Measurements from ENCODE around the gene MEGF10.
"Not testable (repeated sequence)": the region's sequence is repeated elsewhere in the genome, so short reads cannot be mapped to it uniquely, and the experiment has no call there.

MEGF10 gene

GRCh38 chr5:127292030-127292735 is 1.6 kb downstream of the MEGF10 start:
- Mint-ChIP-seq H3K27me3 (peaks cover 27% of the 10 kb centered on the region), H3K36me3 (no peaks in the 10 kb centered on the region), H3K4me3 (no peak overlapping the region), H3K4me1 (peaks cover 7% of the 10 kb centered on the region), H3K27ac (no peak overlapping the region), H3K9me3 (peaks cover 3% of the 10 kb centered on the region)
- DNase-seq (ENCODE audit: low spot score in 2 of 2), result no peak
- no peak for ATAC-seq (ENCODE audit: low read depth)

GRCh38 chr5:127293373-127293772 is 2.8 kb downstream of the MEGF10 start:
- Mint-ChIP-seq H3K4me1 (peaks cover 7% of the 10 kb centered on the region), H3K27me3 (peaks cover 28% of the 10 kb centered on the region), H3K27ac (no peak overlapping the region), H3K4me3 (no peak overlapping the region), H3K9me3 (peaks cover 3% of the 10 kb centered on the region), H3K36me3 (no peaks in the 10 kb centered on the region)
- no peak for ATAC-seq (ENCODE audit: low read depth)
- no peak for DNase-seq (ENCODE audit: low spot score in 2 of 2)

- ATAC-seq (ENCODE audit: low read depth) (no peak), DNase-seq (ENCODE audit: low spot score in 2 of 2) (no peak)
- no peak overlapping the region for H3K4me3 Mint-ChIP-seq
- no peaks in the 10 kb centered on the region for H3K36me3 Mint-ChIP-seq
- peaks cover 25% of the 10 kb centered on the region for H3K27me3 Mint-ChIP-seq
- no peak overlapping the region for H3K27ac Mint-ChIP-seq
- H3K9me3 Mint-ChIP-seq, result no peaks in the 10 kb centered on the region
- H3K4me1 Mint-ChIP-seq, result peaks cover 7% of the 10 kb centered on the region
Observed at GRCh38 chr5:127294829-127295228, 4.2 kb downstream of the MEGF10 start.

DNA sequence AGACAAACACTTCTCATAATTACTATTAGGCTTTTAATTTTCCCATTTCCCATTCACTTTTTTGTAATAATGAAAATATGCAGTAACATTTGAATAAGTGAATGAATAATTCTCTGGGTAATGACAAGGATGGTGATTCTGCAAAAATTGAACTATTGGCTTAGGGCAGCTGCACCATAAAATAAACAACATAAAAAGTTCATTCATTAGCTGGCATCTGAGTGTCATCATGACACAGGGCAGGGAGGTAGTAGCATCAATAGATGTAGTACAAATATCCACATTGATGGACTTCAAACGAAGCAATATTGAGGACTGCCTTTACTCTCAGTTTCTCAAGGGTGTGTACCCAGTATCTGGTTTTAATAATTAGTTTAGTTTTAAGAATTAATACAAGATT is 4.9 kb downstream of the MEGF10 start:
- ATAC-seq (ENCODE audit: low read depth), result no peak
- no peak for DNase-seq (ENCODE audit: low spot score in 2 of 2)
- H3K4me3 Mint-ChIP-seq, result no peak overlapping the region
- H3K4me1 Mint-ChIP-seq, result peaks cover 4% of the 10 kb centered on the region
- H3K36me3 Mint-ChIP-seq, result no peaks in the 10 kb centered on the region
- no peak overlapping the region for H3K27ac Mint-ChIP-seq
- no peaks in the 10 kb centered on the region for H3K9me3 Mint-ChIP-seq
- peaks cover 25% of the 10 kb centered on the region for H3K27me3 Mint-ChIP-seq

DNA sequence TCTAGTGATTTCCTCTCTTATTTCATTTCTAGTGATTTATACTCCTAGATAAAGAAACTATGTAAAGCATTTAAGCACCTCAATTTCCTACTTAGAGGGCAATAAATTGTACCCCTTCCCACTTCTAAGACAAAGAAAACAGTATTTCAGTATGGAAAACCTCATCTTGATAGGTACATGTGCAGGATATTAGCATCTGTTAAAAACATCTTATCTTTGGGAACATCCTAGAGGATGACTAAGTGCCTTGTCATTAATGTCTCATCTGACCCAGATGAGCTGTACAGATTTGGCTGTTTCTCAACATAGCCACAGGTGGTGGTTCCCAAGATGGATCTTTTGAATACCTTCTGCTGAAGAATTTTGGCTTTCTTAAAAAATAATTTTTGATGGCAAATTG is 5.7 kb downstream of the MEGF10 start:
- Mint-ChIP-seq H3K27ac (no peak overlapping the region), H3K36me3 (no peaks in the 10 kb centered on the region), H3K4me1 (no peaks in the 10 kb centered on the region), H3K9me3 (no peaks in the 10 kb centered on the region), H3K4me3 (no peak overlapping the region), H3K27me3 (peaks cover 18% of the 10 kb centered on the region)
- ATAC-seq (ENCODE audit: low read depth) (no peak), DNase-seq (ENCODE audit: low spot score in 2 of 2) (no peak)

GRCh38 chr5:127296894-127297293 is 6.3 kb downstream of the MEGF10 start:
- DNase-seq (ENCODE audit: low spot score in 2 of 2); H3K36me3 Mint-ChIP-seq; ATAC-seq (ENCODE audit: low read depth); H3K4me1 Mint-ChIP-seq; H3K27ac Mint-ChIP-seq; H3K9me3 Mint-ChIP-seq; H3K4me3 Mint-ChIP-seq: not testable (repeated sequence)
- peaks cover 17% of the 10 kb centered on the region for H3K27me3 Mint-ChIP-seq

GRCh38 chr5:127297348-127298035 is 6.9 kb downstream of the MEGF10 start:
- H3K27me3 Mint-ChIP-seq, result peaks cover 17% of the 10 kb centered on the region
- H3K4me1 Mint-ChIP-seq, result no peaks in the 10 kb centered on the region
- H3K4me3 Mint-ChIP-seq, result no peak overlapping the region
- no peaks in the 10 kb centered on the region for H3K9me3 Mint-ChIP-seq
- H3K27ac Mint-ChIP-seq, result no peak overlapping the region
- ATAC-seq (ENCODE audit: low read depth), result no peak
- DNase-seq (ENCODE audit: low spot score in 2 of 2), result no peak
- H3K36me3 Mint-ChIP-seq, result no peaks in the 10 kb centered on the region

GRCh38 chr5:127298036-127298429 is 7.4 kb downstream of the MEGF10 start:
- no peak for DNase-seq (ENCODE audit: low spot score in 2 of 2)
- H3K4me1 Mint-ChIP-seq, result no peaks in the 10 kb centered on the region
- no peaks in the 10 kb centered on the region for H3K36me3 Mint-ChIP-seq
- ATAC-seq (ENCODE audit: low read depth), result no peak
- H3K27me3 Mint-ChIP-seq, result peaks cover 20% of the 10 kb centered on the region
- H3K9me3 Mint-ChIP-seq, result no peaks in the 10 kb centered on the region
- no peak overlapping the region for H3K27ac Mint-ChIP-seq
- no peak overlapping the region for H3K4me3 Mint-ChIP-seq

- no peaks in the 10 kb centered on the region for H3K36me3 Mint-ChIP-seq
- no peaks in the 10 kb centered on the region for H3K9me3 Mint-ChIP-seq
- H3K4me1 Mint-ChIP-seq, result no peaks in the 10 kb centered on the region
- ATAC-seq (ENCODE audit: low read depth) (no peak), DNase-seq (ENCODE audit: low spot score in 2 of 2) (no peak)
- H3K27ac Mint-ChIP-seq, result no peak overlapping the region
- peaks cover 20% of the 10 kb centered on the region for H3K27me3 Mint-ChIP-seq
- no peak overlapping the region for H3K4me3 Mint-ChIP-seq
Observed at GRCh38 chr5:127298656-127299055, 8.1 kb downstream of the MEGF10 start.

GRCh38 chr5:127299678-127300077 is 9.1 kb downstream of the MEGF10 start:
- H3K4me1 Mint-ChIP-seq, result no peaks in the 10 kb centered on the region
- H3K4me3 Mint-ChIP-seq, result no peak overlapping the region
- no peaks in the 10 kb centered on the region for H3K36me3 Mint-ChIP-seq
- no peaks in the 10 kb centered on the region for H3K9me3 Mint-ChIP-seq
- ATAC-seq (ENCODE audit: low read depth) (no peak), DNase-seq (ENCODE audit: low spot score in 2 of 2) (no peak)
- no peak overlapping the region for H3K27ac Mint-ChIP-seq
- peaks cover 15% of the 10 kb centered on the region for H3K27me3 Mint-ChIP-seq

GRCh38 chr5:127302509-127302908 is 11.9 kb downstream of the MEGF10 start:
- ATAC-seq (ENCODE audit: low read depth) (no peak), DNase-seq (ENCODE audit: low spot score in 2 of 2) (no peak)
- Mint-ChIP-seq H3K4me3 (no peak overlapping the region), H3K27me3 (peaks cover 10% of the 10 kb centered on the region), H3K4me1 (no peaks in the 10 kb centered on the region), H3K36me3 (no peaks in the 10 kb centered on the region), H3K27ac (no peak overlapping the region), H3K9me3 (no peaks in the 10 kb centered on the region)

DNA sequence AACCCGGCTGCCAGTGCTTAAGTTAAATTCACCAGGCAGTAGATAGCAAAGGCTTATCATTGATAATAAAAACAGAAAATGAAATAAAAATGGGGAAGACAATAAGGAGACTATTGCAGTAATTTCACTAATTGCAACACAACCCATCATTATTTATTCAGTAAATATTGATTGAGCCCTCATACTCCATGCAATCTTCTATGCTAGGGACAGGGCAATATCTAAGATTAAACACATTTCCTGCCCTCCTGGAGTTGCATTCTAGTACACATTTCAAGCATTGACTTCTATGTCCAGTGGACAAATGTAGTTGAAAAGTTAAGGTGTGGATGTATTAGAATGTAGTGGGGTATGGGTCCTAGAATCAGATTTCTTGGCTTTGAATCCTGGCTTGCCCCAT is 12.8 kb downstream of the MEGF10 start:
- H3K4me3 Mint-ChIP-seq, result no peak overlapping the region
- H3K9me3 Mint-ChIP-seq, result no peaks in the 10 kb centered on the region
- peaks cover 6% of the 10 kb centered on the region for H3K27me3 Mint-ChIP-seq
- no peaks in the 10 kb centered on the region for H3K36me3 Mint-ChIP-seq
- H3K27ac Mint-ChIP-seq, result no peak overlapping the region
- ATAC-seq (ENCODE audit: low read depth) (no peak), DNase-seq (ENCODE audit: low spot score in 2 of 2) (no peak)
- no peaks in the 10 kb centered on the region for H3K4me1 Mint-ChIP-seq

GRCh38 chr5:127305493-127305892 is 14.9 kb downstream of the MEGF10 start:
- no peaks in the 10 kb centered on the region for H3K9me3 Mint-ChIP-seq
- H3K27me3 Mint-ChIP-seq, result peaks cover 6% of the 10 kb centered on the region
- no peak overlapping the region for H3K4me3 Mint-ChIP-seq
- DNase-seq (ENCODE audit: low spot score in 2 of 2), result no peak
- no peak overlapping the region for H3K27ac Mint-ChIP-seq
- no peaks in the 10 kb centered on the region for H3K36me3 Mint-ChIP-seq
- no peak for ATAC-seq (ENCODE audit: low read depth)
- H3K4me1 Mint-ChIP-seq, result no peaks in the 10 kb centered on the region

DNA sequence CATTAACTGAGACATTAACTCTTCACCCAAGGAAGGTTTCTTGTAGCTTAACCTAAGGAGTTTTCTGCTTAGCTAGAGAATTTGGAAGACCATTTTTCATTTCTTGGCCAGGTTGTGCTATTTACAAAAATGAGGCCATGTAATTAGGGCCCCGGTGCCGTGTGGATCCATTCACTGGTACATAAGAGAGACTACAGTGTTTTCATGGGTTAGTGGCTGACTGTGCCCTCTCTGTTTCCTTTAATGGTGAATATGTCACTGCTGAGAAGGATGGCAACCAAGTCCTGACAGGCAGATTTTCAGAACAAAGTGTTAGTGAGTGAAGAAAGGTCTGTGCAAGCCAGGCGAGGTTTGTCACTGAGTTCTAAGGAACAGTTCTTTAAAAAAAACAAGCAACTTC is 15.4 kb downstream of the MEGF10 start:
- Mint-ChIP-seq H3K4me3 (no peak overlapping the region), H3K9me3 (no peaks in the 10 kb centered on the region), H3K27me3 (peaks cover 6% of the 10 kb centered on the region), H3K27ac (no peak overlapping the region), H3K36me3 (no peaks in the 10 kb centered on the region), H3K4me1 (no peaks in the 10 kb centered on the region)
- DNase-seq (ENCODE audit: low spot score in 2 of 2), result no peak
- ATAC-seq (ENCODE audit: low read depth), result no peak

DNA sequence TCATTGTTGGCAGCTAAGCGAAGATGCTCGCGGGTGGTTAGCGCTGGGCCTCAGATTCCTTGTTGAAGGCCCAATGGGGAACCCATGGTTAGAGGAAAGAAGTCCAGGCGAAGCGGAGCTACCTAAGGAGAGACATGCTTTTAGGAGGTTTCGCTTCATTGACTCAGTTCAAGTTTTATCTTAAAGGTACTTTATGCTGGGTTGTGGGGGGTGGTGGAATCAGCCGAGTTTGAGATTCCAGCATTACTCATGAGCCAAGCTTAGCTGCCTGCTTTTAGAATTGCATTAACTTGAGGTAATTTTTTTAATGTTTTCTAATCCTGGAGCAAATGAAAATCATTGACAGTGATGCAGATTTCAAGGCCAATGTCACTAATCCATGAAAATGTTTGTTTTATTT is 16.1 kb downstream of the MEGF10 start:
- H3K36me3 Mint-ChIP-seq, result no peaks in the 10 kb centered on the region
- no peaks in the 10 kb centered on the region for H3K4me1 Mint-ChIP-seq
- DNase-seq (ENCODE audit: low spot score in 2 of 2), result no peak
- H3K27me3 Mint-ChIP-seq, result peaks cover 6% of the 10 kb centered on the region
- H3K4me3 Mint-ChIP-seq, result no peak overlapping the region
- ATAC-seq (ENCODE audit: low read depth), result no peak
- no peaks in the 10 kb centered on the region for H3K9me3 Mint-ChIP-seq
- H3K27ac Mint-ChIP-seq, result no peak overlapping the region

Data from memory B cell (primary cell).